ENCODE measurements around the gene SHISA2.

Gene SHISA2

DNA sequence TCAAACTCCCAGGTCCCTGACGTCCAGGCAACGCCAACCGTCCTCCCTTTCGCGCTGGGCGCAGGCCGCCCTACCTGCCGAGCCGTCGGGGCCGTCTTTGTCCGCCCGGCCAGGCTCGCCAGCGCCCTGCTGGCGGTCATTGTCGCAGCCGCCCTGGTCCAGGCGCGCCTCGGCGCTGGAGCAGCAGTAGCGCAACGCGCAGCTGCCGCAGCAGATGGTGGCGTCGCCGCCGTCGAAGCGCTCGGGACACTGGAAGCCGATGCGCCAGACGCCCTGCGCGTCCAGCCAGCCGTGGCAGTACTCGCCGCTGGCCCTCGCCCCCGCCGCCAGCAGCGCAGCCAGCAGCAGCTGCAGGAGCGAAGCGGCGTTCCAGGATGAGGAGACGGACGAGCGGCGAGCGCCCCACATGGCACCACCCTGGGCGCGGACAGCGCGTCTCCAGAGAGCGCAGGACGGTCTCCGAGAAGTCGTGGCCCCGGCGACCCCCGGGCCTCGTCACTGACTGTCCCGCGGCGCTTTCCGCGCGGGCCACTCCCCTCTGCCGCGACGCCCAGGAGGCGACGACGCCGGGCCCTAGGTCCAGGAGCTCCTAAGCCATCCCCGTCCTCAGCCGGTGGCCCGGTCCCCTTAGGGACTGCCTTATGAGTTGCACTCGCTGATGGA is 1.1 kb downstream of the SHISA2 start:
- FAIRE-seq, result no peak
- DNase-seq (ENCODE audit: insufficient read length, low spot score), result no peak

DNA sequence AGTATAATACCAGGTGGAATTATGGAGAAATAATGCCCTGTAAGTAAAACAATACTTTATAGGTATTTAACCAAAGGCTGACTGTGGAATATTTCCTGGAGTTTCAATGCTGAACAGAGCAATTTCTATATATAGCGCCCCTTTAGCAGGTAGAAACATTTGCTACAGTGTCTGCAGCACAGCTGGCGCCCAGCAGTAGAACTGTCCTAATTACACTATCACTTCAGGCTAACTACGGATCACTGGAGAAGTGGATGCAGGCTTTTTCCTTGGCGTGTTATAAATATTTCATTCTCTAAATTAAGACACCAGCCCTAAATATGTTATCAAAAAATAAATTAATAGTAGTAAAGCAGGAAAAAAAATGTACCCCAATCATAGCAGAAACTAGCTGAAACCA is 3.1 kb downstream of the SHISA2 start:
- FAIRE-seq, result no peak
- no peak for DNase-seq (ENCODE audit: insufficient read length, low spot score)

GRCh38 chr13:26047040-26047439 is 4.8 kb downstream of the SHISA2 start:
- DNase-seq (ENCODE audit: insufficient read length, low spot score), result no peak
- no peak for FAIRE-seq

- DNase-seq (ENCODE audit: insufficient read length, low spot score) (no peak), FAIRE-seq (no peak)
Observed at GRCh38 chr13:26046639-26047038, 5.2 kb downstream of the SHISA2 start.

DNA sequence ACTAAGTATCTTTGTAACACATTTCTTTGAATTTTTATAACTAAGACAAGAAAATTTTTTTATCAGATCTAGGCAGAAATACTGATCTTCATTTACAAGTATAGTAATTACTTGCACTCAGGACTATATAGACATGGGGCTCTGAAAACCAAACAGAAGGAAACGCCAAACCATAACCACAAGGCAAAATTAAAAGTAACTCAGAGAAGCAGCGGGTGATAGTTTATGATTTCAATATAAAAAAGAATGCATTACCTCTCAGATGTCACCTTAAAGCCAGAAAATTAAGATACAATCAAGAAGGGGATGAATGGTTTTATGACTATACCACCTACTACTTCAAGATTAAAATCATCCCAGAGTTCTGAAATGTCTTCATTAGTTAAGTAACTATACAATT is 6.7 kb downstream of the SHISA2 start:
- no peak for DNase-seq (ENCODE audit: insufficient read length, low spot score)
- FAIRE-seq, result no peak

- no peak for FAIRE-seq
- DNase-seq (ENCODE audit: insufficient read length, low spot score), result no peak
Observed at GRCh38 chr13:26042785-26043184, 9.0 kb downstream of the SHISA2 start.

- FAIRE-seq, result no peak
Observed at GRCh38 chr13:26041444-26041843, 10.4 kb downstream of the SHISA2 start.

GRCh38 chr13:26038931-26039475 is 12.8 kb downstream of the SHISA2 start:
- DNase-seq (ENCODE audit: insufficient read length, low spot score), result no peak
- FAIRE-seq, result no peak

More at GRCh38 chr13:26041444-26041843, 10.4 kb downstream of the SHISA2 start:
- no peak for DNase-seq (ENCODE audit: insufficient read length, low spot score)

DNA sequence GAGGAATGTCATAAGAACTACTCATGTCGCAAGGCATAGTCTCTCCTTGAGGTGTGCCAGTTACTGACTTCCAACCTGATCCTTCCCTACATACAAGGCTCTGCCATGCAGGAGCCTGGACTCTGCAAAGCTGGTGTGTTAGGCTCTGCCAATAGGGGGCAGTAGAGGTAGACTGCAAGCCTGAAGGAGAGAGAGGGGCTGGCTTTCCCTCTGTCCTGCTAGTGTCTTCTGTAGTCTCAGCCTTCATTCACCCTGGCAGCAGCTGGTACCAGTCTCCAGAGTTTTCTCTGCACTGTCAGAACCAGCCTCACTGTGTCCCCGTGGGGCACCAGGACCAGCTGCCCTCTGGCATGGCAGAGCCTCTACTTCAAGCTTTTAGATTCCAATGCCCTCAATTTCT is 14.5 kb downstream of the SHISA2 start:
- FAIRE-seq (no peak), DNase-seq (ENCODE audit: insufficient read length, low spot score) (no peak)

- DNase-seq (ENCODE audit: insufficient read length, low spot score), result no peak
- no peak for FAIRE-seq
Observed at GRCh38 chr13:26036383-26036782, 15.4 kb downstream of the SHISA2 start.

- FAIRE-seq (no peak), DNase-seq (ENCODE audit: insufficient read length, low spot score) (no peak)
Observed at GRCh38 chr13:26034018-26034417, 17.8 kb downstream of the SHISA2 start.

GRCh38 chr13:26030331-26030730 is 21.5 kb downstream of the SHISA2 start:
- FAIRE-seq (no peak), DNase-seq (ENCODE audit: insufficient read length, low spot score) (no peak)

DNA sequence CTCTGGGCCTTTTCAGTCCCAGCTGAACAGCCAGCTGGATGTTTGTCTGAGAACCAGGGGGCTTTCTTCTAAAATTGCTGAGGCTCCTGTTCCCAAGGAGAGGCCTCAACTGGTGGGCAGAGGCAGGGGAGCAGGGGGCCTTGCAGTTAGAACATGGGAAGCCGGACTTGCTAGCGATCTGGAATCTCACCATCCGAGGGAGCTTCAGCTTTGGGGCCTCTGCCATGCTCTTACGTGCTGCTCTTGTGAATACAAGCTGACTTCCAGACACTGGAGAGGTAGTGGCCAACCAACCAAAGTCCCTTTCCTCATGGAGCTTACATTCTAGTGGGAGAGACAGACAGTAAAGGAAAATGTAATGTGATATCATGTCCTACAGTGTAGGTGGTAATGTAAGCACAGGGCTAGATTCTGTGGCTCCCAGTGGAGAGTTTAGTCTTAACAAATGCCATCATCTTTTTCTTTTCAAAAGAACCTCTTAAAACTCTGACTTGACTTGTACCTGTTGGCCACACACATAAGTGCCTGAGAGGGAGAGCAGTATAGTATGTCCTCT is 22.2 kb downstream of the SHISA2 start:
- DNase-seq (ENCODE audit: insufficient read length, low spot score) (no peak), FAIRE-seq (no peak)

DNA sequence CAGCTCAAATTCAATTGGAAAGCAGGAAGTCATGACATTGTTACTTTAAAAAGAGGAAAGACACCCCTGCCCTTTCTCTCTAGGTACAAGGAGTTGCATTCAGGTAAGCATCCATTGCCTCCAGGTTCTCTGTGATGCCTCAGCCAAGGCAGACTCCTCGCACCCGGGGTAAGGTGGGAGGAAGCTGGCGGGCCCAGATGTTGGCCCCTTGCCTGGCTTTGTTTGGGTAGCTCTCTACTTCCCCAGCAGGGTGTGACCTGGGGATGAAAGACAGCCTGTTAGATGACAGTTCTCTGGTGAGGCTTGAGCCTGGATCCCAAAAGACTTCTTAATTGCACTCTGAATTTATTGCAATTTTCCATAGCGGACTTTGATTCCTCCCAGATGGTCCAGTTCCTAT is 25.6 kb downstream of the SHISA2 start:
- FAIRE-seq (no peak), DNase-seq (ENCODE audit: insufficient read length, low spot score) (no peak)

- DNase-seq (ENCODE audit: insufficient read length, low spot score) (no peak), FAIRE-seq (no peak)
Observed at GRCh38 chr13:26025771-26026170, 26.0 kb downstream of the SHISA2 start.

- DNase-seq (ENCODE audit: insufficient read length, low spot score), result no peak
- FAIRE-seq, result no peak
Observed at GRCh38 chr13:26025196-26025595, 26.6 kb downstream of the SHISA2 start.

DNA sequence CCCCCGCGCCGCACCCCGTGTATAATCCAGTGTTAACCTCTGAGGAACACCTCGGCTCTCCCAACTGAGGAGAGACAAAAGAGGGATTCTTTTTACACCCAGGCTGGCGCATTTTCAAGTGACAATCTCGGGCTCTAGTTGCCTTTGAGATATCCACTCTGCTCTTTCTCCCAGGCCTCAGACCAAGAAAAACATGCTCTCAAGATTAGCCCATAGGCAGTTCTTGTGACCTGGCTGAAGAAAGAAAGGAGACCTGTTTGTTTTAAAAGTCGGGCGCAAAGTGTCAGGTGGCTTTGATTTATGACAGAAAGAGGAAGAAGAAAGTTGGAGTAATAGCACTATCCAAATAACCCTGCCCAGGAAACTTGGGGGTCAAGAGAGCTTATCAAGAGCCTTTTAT is 27.3 kb downstream of the SHISA2 start:
- no peak for FAIRE-seq
- no peak for DNase-seq (ENCODE audit: insufficient read length, low spot score)

GRCh38 chr13:26022538-26023292 is 29.1 kb downstream of the SHISA2 start:
- FAIRE-seq, result peak; percentile 60
- DNase-seq (ENCODE audit: insufficient read length, low spot score), result peak; percentile 74

- FAIRE-seq (no peak), DNase-seq (ENCODE audit: insufficient read length, low spot score) (no peak)
Observed at GRCh38 chr13:26021956-26022355, 29.9 kb downstream of the SHISA2 start.

GRCh38 chr13:26021516-26021915 is 30.3 kb downstream of the SHISA2 start:
- DNase-seq (ENCODE audit: insufficient read length, low spot score) (no peak), FAIRE-seq (no peak)

DNA sequence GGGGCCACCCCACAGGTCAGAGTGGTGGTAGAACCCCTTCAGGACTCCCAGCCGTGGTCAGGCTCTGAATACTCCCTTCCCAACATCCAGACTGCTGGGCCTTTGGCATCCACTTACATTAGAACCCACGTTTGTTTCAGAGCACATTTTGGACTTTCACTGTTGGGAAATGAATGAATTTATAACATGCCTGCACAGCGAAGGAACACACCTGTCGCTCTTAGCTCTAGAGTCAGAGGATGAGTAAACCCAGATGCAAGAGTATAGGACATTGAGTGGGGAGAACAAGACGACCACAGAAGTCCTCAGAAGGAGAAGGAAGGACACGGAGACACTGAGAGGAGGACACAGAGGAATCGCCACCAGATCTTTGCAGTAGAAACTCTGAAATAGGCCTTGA is 30.9 kb downstream of the SHISA2 start:
- DNase-seq (ENCODE audit: insufficient read length, low spot score) (no peak), FAIRE-seq (no peak)

Data from HTR-8/SVneo (cell line).